Measurements from ENCODE around the gene TAF5L.

GRCh38 chr1:229629261-229629660 lies 3.3 kb upstream of the TAF5L start:
- TF ChIP-seq CBX5 (IDR thresholded peaks at IDR 0.05; ENCODE audit: low read depth, low read length) (no peak), GTF2F1 (IDR thresholded peaks at IDR 0.05; ENCODE audit: borderline replicate concordance, low read depth, low read length) (no peak), CTCF (IDR thresholded peaks at IDR 0.05; ENCODE audit: control extremely low read depth in 1 of 3, insufficient read depth in 1 of 3, low read depth in 1 of 3, low read length in 3 of 3) (no peak), MAX (IDR thresholded peaks at IDR 0.05) (no peak), KDM1A (IDR thresholded peaks at IDR 0.05; ENCODE audit: borderline replicate concordance, low read length) (no peak), POLR2A (IDR thresholded peaks at IDR 0.05; ENCODE audit: control extremely low read depth in 1 of 2, low read depth in 2 of 2, low read length in 2 of 2) (no peak), SP1 (IDR thresholded peaks at IDR 0.05; ENCODE audit: low read depth, low read length) (no peak)
